H1 (cell line): ENCODE results near the gene FAM169A.

ENCODE experiments used
- BACH1 ChIP-seq: IDR thresholded peaks from 2 replicates; pipeline ENCODE4 v1.6.1; 2012; ENCODE audit warnings: low read length, improper control_type of control experiment
- CTCF ChIP-seq, 3 experiments: IDR thresholded peaks; 1 replicate in 2 of 3; 2 replicates in 1 of 3; pipeline versions ENCODE4 v1.5.1 to v1.6.1; 2011; ENCODE audit warnings: low read length in 3 of 3, mild to moderate bottlenecking in 3 of 3, inconsistent platforms in 2 of 3, low read depth in 1 of 3, moderate library complexity in 1 of 3; ENCODE audit not compliant: insufficient read depth in 1 of 3; ENCODE audit errors: control extremely low read depth in 1 of 3
- MAX ChIP-seq: IDR thresholded peaks from 2 replicates; pipeline ENCODE4 v1.6.1; 2012; ENCODE audit warnings: inconsistent platforms

- TF ChIP-seq MAX (no peak), CTCF (IDR thresholded peaks at IDR 0.05; ENCODE audit: control extremely low read depth in 1 of 3, insufficient read depth in 1 of 3, low read depth in 1 of 3, low read length in 3 of 3) (no peak), BACH1 (no peak)
These were observed 492 bp upstream of the FAM169A start for GRCh38 chr5:74866596-74867162.
